ENCODE measurements around the gene RPAP3.

Gene RPAP3

GRCh38 chr12:47707355-47707754 lies 1.5 kb upstream of the RPAP3 start:
- TF ChIP-seq CTCF (IDR thresholded peaks at IDR 0.05; ENCODE audit: low read depth, low read length) = no peak
- H3K4me3 ChIP-seq (ENCODE audit: low read depth, low read length) = no peak overlapping the region

GRCh38 chr12:47705229-47705565 lies 633 bp downstream of the RPAP3 start:
- H3K4me3 ChIP-seq (ENCODE audit: low read depth, low read length) = peak overlapping the region; percentile 77
- no peak for TF ChIP-seq CTCF (IDR thresholded peaks at IDR 0.05; ENCODE audit: low read depth, low read length)

GRCh38 chr12:47704719-47705118 lies 1.1 kb downstream of the RPAP3 start:
- peak overlapping the region; percentile 77 for H3K4me3 ChIP-seq (ENCODE audit: low read depth, low read length)
- no peak for TF ChIP-seq CTCF (IDR thresholded peaks at IDR 0.05; ENCODE audit: low read depth, low read length)

- no peak for TF ChIP-seq CTCF (IDR thresholded peaks at IDR 0.05; ENCODE audit: low read depth, low read length)
- H3K4me3 ChIP-seq (ENCODE audit: low read depth, low read length) = no peak overlapping the region
These were observed 5.6 kb downstream of the RPAP3 start for GRCh38 chr12:47700263-47700662.

- TF ChIP-seq CTCF (IDR thresholded peaks at IDR 0.05; ENCODE audit: low read depth, low read length) = no peak
- H3K4me3 ChIP-seq (ENCODE audit: low read depth, low read length) = no peak overlapping the region
These were observed 7.2 kb downstream of the RPAP3 start for GRCh38 chr12:47698631-47699030.

GRCh38 chr12:47698055-47698454 lies 7.8 kb downstream of the RPAP3 start:
- TF ChIP-seq CTCF (IDR thresholded peaks at IDR 0.05; ENCODE audit: low read depth, low read length) = no peak
- H3K4me3 ChIP-seq (ENCODE audit: low read depth, low read length) = no peak overlapping the region

GRCh38 chr12:47689215-47689614 lies 16.6 kb downstream of the RPAP3 start:
- H3K4me3 ChIP-seq (ENCODE audit: low read depth, low read length) = no peak overlapping the region
- no peak for TF ChIP-seq CTCF (IDR thresholded peaks at IDR 0.05; ENCODE audit: low read depth, low read length)

Measured in WI38 (cell line).